Measurements from ENCODE around the gene SPTBN4.
"Not testable (repeated sequence)": the region's sequence is repeated elsewhere in the genome, so short reads cannot be mapped to it uniquely, and the experiment has no call there.

The SPTBN4 gene

DNA sequence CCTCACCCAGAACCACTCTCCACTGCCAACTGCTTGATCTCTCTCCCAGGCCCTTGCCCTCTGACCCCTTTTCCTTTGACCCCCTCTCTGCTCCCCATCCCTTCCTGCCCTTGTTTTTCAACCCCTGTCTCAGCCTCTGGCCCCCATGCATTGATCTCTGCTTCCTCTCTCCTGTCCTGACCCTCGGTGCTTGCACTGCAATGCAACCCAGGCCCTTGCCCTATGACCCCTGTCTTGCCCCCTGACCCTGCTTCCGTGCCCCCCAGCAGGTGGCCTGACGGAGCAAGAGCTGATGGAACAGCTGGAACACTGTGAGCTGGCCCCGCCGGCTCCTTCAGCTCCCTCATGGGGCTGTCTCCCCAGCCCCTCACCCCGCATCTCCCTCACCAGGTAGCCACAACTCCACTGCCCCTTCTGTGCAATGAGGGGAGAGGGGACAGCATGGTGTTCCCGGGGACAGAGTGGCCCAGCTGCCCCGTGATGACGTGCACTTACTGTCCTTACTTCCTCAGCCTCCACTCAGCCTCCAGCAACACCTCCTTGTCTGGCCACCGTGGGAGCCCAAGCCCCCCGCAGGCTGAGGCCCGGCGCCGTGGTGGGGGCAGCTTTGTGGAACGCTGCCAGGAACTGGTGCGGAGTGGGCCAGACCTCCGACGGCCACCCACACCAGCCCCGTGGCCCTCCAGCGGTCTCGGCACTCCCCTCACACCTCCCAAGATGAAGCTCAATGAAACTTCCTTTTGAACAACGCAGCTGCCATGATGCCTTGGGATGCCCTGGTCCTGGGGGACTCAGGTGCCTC lies 123.9 kb downstream of the SPTBN4 start:
- DNase-seq = no peak

DNA sequence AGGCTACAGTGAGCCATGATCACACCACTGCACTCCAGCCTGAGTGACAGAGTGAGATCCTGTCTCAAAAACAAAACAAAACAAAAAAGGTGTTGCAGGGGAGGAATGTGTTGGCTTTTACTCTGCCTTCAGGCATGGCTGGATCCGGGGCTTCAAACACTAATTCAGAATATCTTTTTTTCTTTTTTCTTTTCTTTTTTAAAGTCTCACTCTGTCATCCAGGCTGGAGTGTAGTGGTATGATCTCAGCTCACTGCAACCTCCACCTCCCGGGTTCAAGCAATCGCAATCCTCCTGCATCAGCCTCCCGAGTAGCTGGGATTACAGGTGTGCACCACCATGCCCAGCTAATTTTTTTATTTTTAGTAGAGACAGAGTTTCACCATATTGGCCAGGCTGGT lies 124.9 kb downstream of the SPTBN4 start:
- DNase-seq = not testable (repeated sequence)

- DNase-seq = no peak
Observed at GRCh38 chr19:40592170-40592569, 125.4 kb downstream of the SPTBN4 start.

DNA sequence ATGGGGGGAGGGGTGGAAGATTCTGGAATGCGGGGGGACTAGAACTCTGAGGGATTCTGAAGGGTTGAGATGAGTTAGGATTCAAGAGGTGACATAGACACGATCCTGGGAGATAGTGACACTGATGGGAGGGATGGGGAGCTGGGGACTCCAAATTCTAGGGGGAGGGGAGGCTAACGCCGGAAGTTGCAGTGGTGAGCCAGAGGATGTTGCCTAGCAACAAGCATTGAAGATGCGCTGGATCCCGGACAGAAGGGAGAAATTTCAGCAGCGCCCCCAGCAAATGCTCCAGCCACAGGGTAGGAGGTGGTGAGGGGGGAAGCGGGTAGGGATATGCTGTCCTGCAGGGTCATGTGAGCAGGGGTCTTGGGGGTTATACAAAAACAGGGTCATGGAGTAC lies 127.5 kb downstream of the SPTBN4 start:
- no peak for DNase-seq

DNA sequence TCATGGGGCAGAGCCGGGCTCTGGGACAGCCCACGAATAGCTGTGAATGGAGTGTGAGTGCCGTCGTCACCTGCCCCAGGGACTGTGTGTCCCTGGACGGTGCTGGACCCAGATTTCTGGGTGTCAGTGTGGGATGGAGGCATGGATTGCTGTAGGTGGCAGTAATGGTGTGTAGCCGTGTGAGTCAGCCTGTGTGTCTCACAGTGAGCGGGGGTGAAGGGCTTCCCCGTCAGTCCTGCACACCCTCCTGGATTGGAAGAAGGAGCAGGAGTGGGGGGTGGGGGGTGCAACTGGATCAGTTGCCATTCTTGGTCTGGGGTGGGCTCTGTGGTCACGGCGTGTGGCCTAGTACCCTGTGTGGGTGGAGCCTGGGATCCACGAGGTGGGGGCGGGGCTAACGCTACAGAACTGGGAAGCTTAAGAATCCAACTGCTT lies 127.9 kb downstream of the SPTBN4 start:
- no peak for DNase-seq

GRCh38 chr19:40596608-40597328 lies 130.0 kb downstream of the SPTBN4 start:
- no peak for DNase-seq

GRCh38 chr19:40597329-40597838 lies 130.6 kb downstream of the SPTBN4 start:
- DNase-seq = no peak

DNA sequence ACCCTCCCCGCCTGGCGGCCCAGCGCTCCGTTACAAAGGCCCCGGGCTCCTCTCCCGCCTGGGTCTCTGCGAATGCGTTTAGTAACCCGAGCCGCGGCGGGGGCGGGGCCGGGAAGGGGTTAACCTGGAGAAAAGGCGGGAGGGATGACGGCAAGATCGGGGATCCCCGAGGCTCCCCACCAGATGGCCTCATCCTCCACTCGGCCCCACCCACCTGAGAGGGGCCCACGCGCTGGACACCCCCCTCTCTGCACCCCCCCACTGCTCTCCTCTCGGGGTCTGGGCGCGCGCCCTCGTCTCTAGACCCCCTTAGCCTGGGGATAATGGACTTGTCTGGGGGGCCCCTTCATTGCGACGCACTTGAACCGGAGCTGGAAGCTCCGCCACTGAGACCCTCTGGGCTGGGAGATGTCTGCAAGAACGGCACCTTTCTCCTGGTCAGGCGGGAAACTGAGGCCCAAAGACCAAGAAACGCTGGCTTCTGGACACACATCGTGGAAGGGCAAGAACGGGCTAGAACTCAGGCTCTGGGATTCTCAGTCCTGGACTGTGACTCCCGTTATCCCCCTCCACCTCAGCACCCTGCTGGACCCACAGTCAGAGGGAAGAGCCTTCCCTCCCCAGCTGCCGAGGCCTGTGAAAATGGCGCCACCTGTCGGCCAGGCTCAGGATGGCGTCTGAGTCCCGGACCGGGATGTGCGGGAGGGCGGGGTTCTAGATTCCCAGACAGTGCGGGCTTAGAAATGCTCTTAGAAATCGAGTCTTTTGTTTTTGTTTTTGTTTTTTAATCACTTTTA lies 131.5 kb downstream of the SPTBN4 start:
- peak; percentile 84 for DNase-seq

DNA sequence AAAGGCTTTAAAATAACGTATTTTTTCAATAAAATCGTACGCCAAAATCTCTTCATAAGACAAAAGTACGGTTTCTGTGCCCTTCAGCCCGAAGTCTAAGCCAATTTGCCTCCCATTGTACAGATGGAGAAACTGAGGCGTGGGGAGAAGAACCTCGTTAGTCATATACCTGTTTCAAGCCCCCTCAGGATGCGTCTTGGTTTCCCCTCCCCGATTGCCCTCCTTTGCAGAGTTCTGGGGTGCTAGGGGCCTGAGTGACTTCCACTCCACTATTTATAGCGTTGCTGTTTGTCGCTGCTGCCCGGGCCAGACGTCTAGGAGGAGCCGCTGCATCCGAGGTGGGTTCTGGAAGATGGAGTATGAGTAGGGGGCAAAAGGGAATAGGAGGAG lies 132.1 kb downstream of the SPTBN4 start:
- no peak for DNase-seq

- no peak for DNase-seq
Observed at GRCh38 chr19:40599331-40599901, 132.6 kb downstream of the SPTBN4 start.

DNA sequence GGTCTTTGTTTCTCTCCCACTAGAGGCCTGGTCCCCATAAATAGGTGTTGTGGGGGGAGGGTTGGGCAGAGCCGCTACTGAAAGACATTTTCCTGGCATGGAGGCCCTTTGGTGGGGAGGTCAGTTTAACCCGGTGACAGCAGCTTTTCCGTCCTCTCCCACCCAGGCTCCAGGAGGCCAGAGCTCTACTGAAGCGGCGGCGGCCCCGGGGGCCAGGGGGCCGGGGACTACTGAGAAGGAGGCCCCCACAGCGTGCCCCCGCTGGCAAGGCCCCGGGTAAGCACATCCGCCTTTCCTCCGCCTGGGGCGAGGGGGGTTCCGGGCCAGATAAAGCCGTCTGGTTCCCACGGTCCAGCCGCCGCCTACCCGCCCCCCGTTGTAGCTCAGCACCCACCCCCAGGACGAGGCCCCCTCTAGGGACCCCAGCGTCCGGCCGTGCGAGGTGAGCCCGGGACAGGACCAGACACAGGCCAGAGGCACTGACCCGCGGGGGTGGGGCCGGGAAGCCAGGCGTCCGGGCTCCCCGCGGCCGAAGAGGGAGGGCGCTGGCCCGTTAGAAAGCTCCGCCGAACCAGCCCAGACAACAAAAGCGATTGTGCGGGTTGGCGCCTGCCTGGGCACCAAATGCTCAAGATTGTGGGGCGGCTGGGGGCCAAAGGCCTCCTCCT lies 133.2 kb downstream of the SPTBN4 start:
- no peak for DNase-seq

DNA sequence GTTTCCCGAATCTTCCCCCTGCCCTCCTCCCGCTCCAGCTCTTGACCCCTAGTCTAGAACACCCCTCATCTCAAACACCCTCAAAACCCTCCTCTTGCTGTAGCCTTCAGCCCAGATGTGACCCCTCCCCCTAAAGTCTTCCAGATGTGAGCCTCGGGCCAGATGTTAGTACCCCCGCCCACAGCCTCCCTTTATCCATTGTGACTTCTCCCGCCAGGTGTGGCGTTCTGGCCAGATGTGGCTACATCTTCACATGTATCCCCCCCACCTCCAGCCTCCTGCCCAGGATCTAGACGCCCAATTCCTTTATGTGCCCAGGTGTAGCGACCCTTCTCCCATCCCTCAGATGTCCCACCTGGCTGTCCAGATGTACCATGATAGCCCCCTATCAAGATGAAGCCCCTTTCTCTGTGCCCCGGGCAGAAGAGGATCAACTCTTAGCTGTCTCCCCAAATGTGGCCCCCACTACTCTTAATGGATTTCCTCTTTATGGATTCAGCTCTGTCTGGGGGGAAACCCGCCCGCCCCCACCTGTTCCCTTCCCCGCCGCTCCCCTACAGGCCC lies 133.9 kb downstream of the SPTBN4 start:
- DNase-seq = no peak

DNA sequence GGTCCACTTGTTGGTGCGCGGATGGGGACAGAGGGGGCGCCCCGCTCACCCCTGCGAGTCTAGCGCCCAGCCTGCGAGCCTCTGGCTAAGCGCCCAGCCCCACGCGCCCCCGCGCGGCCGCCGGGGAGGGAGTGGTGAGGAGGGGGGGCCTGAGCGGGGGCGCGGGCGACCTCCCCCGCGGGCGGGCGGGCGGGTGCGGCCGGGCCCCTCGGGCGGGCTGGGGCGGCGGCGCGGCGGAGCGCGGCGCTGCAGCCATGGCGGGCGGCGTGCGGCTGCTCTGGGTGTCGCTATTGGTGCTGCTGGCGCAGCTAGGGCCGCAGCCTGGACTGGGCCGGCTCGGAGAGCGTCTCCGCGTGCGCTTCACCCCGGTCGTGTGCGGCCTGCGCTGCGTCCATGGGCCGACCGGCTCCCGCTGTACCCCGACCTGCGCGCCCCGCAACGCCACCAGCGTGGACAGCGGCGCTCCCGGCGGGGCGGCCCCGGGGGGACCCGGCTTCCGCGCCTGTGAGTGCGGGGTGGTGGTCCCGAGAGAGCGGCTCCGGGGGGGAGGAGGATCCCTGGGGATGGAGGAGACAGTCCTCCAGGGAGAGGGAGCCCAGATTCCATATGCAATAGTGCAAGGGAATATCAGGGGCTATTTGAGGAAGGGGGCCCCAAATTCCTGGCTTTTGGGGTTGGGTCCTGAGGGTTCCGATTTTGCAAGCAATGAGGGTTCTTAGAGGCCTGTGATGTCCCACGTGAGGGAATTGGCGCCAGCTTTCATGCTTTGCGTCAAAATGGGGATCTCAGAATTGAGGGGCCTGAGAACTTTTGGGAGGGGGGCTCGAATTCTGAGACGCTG lies 134.6 kb downstream of the SPTBN4 start, which contains the start of gene LTBP4:
LTBP4 (plus strand) TSS at position 236 of the 841 bp plus-strand sequence; CDS start at position 255, 19 bp downstream.
- DNase-seq = no peak

DNA sequence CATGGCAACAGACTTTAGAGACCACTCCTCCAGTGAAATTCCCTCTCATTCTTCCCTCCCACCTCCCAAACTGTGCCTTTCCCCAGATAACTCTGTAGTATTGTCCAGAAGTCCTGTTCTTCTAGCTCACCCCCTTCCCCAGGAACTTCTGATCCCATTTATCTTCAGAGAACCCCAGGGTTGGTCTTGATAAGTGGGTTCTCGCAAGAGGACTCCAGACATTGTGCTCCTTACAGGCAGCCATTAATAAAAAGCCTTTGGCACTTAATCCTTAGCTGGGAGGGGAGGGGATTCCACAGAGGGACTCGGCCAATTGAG lies 136.2 kb downstream of the SPTBN4 start:
- no peak for DNase-seq

- DNase-seq = peak; percentile 94
Observed at GRCh38 chr19:40603389-40604170, 136.8 kb downstream of the SPTBN4 start.

DNA sequence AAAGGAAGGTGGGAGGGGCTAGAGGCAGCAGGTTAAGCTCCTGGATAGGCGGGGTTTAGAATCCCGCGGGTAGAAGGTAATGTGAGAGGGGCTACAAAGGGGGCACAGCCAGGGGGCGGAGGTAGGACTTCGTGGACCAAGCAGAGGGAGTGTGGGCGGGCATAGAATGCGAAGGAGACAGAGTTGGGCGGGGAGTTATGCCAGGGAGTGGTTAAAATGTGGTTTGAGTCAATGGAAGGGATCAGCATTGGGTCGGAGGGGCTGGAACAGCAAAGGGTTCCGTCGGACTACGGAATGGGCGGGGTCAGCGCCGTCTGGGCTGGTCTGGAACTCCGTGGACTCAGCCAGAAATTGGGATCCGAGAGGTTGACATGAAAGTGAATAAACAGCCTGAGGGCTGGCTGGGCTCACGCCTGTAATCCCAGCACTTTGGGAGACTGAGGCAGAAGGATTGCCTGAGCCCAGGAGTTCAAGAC lies 137.4 kb downstream of the SPTBN4 start:
- no peak for DNase-seq

GRCh38 chr19:40604647-40605215 lies 137.9 kb downstream of the SPTBN4 start:
- no peak for DNase-seq

DNA sequence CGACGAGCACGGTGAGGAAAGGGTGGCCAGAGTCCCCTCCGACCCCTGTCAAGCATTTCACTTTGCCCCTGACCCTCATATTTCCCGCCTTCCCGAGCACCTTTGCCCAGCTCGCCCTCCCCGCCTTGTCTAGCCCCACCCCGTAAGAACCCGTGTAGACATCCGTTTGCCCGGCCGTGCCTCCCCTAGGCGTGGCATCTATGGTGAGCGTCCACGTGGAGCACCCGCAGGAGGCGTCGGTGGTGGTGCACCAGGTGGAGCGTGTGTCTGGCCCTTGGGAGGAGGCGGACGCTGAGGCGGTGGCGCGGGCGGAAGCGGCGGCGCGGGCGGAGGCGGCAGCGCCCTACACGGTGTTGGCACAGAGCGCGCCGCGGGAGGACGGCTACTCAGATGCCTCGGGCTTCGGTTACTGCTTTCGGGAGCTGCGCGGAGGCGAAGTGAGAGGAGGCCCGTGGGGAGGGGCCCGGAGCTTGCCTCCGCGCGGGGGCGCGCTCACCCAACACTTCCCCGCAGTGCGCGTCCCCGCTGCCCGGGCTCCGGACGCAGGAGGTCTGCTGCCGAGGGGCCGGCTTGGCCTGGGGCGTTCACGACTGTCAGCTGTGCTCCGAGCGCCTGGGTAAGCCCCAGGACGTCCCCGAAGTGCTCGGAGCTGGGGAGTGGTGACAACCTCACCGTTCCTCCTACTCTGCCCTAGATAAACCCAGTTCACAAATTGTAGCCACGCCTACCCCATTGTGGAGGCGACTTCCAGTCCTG lies 138.6 kb downstream of the SPTBN4 start:
- DNase-seq = peak; percentile 77
